PC-9 (cell line): ENCODE results near the gene APCDD1.

Experiments used
- CTCF ChIP-seq: fragments of 200-600 bp; sonication (generic); conservative IDR thresholded peaks from 2 replicates; pipeline ENCODE4 v1.6.1; 2017; ENCODE audit warnings: mixed run types, antibody characterized with exemption, mild to moderate bottlenecking, moderate library complexity
- EZH2 ChIP-seq: fragments of 200-600 bp; sonication (generic); IDR thresholded peaks from 2 replicates; pipeline ENCODE4 v1.8.0; 2017; ENCODE audit warnings: antibody characterized with exemption, low read depth

- no peak for TF ChIP-seq CTCF
- TF ChIP-seq EZH2: no peak
Observed at GRCh38 chr18:10454681-10455557, 484 bp downstream of the APCDD1 start.
